HepG2 (cell line): ENCODE results near the gene MAN2C1. TPM values are rescaled to one million over a fixed set of nuclear protein-coding genes. Genes with fewer than 3 reads are reported as not detected.
A peak's percentile ranks its signal among the peaks of the same experiment; 100 is the strongest.

Experiments
- CEBPB ChIP-seq: IDR thresholded peaks from 2 replicates; pipeline ENCODE4 v1.6.1; 2011; ENCODE audit warnings: low read depth, low read length, improper control_type of control experiment, borderline replicate concordance
- ETV5 ChIP-seq: IDR thresholded peaks from 2 replicates; pipeline ENCODE4 v1.6.1; 2018; ENCODE audit warnings: missing biosample characterization, missing genetic modification reagents, inconsistent platforms, borderline replicate concordance
- FIP1L1 ChIP-seq: fragments of 200-400 bp; formaldehyde crosslinking; IDR thresholded peaks from 2 replicates; pipeline ENCODE4 v1.6.1; 2018; ENCODE audit warnings: low read depth, mild to moderate bottlenecking, low read length, moderate library complexity, borderline replicate concordance; ENCODE audit not compliant: insufficient read depth
- FLYWCH1 ChIP-seq: sonication (generic); formaldehyde crosslinking; IDR thresholded peaks from 2 replicates; pipeline ENCODE4 v1.8.1; 2023; ENCODE audit warnings: mild to moderate bottlenecking, missing genetic modification reagents
- HCFC1 ChIP-seq: fragments of 150-350 bp; IDR thresholded peaks from 2 replicates; pipeline ENCODE4 v1.6.1; 2014; ENCODE audit warnings: low read depth, low read length
- KAT8 ChIP-seq: IDR thresholded peaks from 2 replicates; pipeline ENCODE4 v1.6.1; 2016; ENCODE audit warnings: missing genetic modification reagents, missing compliant biosample characterization
- MAF1 ChIP-seq: sonication (generic); formaldehyde crosslinking; IDR thresholded peaks from 2 replicates; pipeline ENCODE4 v1.5.0; 2020; ENCODE audit warnings: missing genetic modification reagents, borderline replicate concordance
- MEIS2 ChIP-seq: sonication (generic); formaldehyde crosslinking; IDR thresholded peaks from 2 replicates; pipeline ENCODE4 v1.9.0; 2021; ENCODE audit warnings: mild to moderate bottlenecking, missing genetic modification reagents
- SCMH1 ChIP-seq: sonication (generic); formaldehyde crosslinking; IDR thresholded peaks from 2 replicates; pipeline ENCODE4 v1.9.0; 2021; ENCODE audit warnings: missing genetic modification reagents, mild to moderate bottlenecking, borderline replicate concordance
- SPEN ChIP-seq: sonication (generic); formaldehyde crosslinking; IDR thresholded peaks from 2 replicates; pipeline ENCODE4 v1.5.1; 2020; ENCODE audit warnings: low read depth, mild to moderate bottlenecking, missing genetic modification reagents
- SYNCRIP ChIP-seq: fragments of 200-400 bp; formaldehyde crosslinking; IDR thresholded peaks from 2 replicates; pipeline ENCODE4 v1.6.1; 2018; ENCODE audit warnings: mild to moderate bottlenecking, low read depth, low read length; ENCODE audit not compliant: insufficient read depth
- TRIM24 ChIP-seq: sonication (generic); formaldehyde crosslinking; IDR thresholded peaks from 2 replicates; pipeline ENCODE4 v1.8.0; 2022; ENCODE audit warnings: mild to moderate bottlenecking, missing genetic modification reagents
- WIZ ChIP-seq: sonication (generic); formaldehyde crosslinking; IDR thresholded peaks from 2 replicates; pipeline ENCODE4 v1.5.1; 2020; ENCODE audit warnings: mild to moderate bottlenecking, missing genetic modification reagents
- ZFP41 ChIP-seq: sonication (generic); formaldehyde crosslinking; IDR thresholded peaks from 2 replicates; pipeline ENCODE4 v1.4.0; 2020; ENCODE audit warnings: mild to moderate bottlenecking, missing genetic modification reagents, borderline replicate concordance
- ZFYVE20 ChIP-seq: sonication (generic); formaldehyde crosslinking; IDR thresholded peaks from 2 replicates; pipeline ENCODE4 v1.8.0; 2023; ENCODE audit warnings: low read depth, mild to moderate bottlenecking, moderate library complexity, missing genetic modification reagents, borderline replicate concordance
- ZNF569 ChIP-seq: sonication (generic); formaldehyde crosslinking; IDR thresholded peaks from 2 replicates; pipeline ENCODE4 v1.5.0; 2020; ENCODE audit warnings: mild to moderate bottlenecking, missing genetic modification reagents, moderate library complexity, borderline replicate concordance
- ZNF839 ChIP-seq: sonication (generic); formaldehyde crosslinking; IDR thresholded peaks from 2 replicates; pipeline ENCODE4 v1.4.0; 2020; ENCODE audit warnings: missing genetic modification reagents, mild to moderate bottlenecking, borderline replicate concordance
- polyA plus RNA-seq, 8 experiments: library from polyadenylated mRNA; depleted of rRNA in 3 of 8; stranded (reverse) in 7 of 8; unstranded in 1 of 8; fragments of >200 nt; fragmentation: Illumina TruSeq in 4 of 8; extraction: Trizol in 4 of 8; gene quantifications; 2 replicates each; pipeline versions ENCODE4 v1.2.1 to v1.2.3, GENCODE V29; 2011 to 2016; ENCODE audit warnings: low read depth in 4 of 8, missing spikeins in 1 of 8, mixed read lengths in 1 of 8; ENCODE audit not compliant: insufficient read depth in 1 of 8
- total RNA-seq, 5 experiments: library from RNA; depleted of rRNA; stranded (reverse); fragments of >200 nt; fragmentation: Illumina TruSeq; extraction: Trizol; gene quantifications; 2 replicates each; pipeline ENCODE4 v1.2.3, GENCODE V29; 2016; ENCODE audit warnings: low read depth in 1 of 5
- TF ChIP-seq, protein P1 (sequence below): sonication (generic); formaldehyde crosslinking; IDR thresholded peaks from 2 replicates; pipeline ENCODE4 v1.4.0; 2020; ENCODE audit warnings: missing genetic modification reagents
- TF ChIP-seq, protein P2 (sequence below): sonication (generic); formaldehyde crosslinking; IDR thresholded peaks from 2 replicates; pipeline ENCODE4 v1.8.0; 2023; ENCODE audit warnings: mild to moderate bottlenecking, missing genetic modification reagents
- TF ChIP-seq, protein P3 (sequence below): sonication (generic); formaldehyde crosslinking; IDR thresholded peaks from 2 replicates; pipeline ENCODE4 v1.5.1; 2020; ENCODE audit warnings: mild to moderate bottlenecking, missing genetic modification reagents, moderate library complexity
- TF ChIP-seq, protein P4 (sequence below): sonication (generic); formaldehyde crosslinking; conservative IDR thresholded peaks from 2 replicates; pipeline ENCODE4 v1.8.0; 2022; ENCODE audit warnings: missing genetic modification reagents
- TF ChIP-seq, protein P5 (sequence below): sonication (generic); formaldehyde crosslinking; IDR thresholded peaks from 2 replicates; pipeline ENCODE4 v1.4.0; 2020; ENCODE audit warnings: missing genetic modification reagents

Gene MAN2C1
- total and polyA plus RNA-seq, 2 of the 13 experiments (the other 11 are each of a cell fraction or from before 2014, with no cell fraction given) = 62.6 to 71.0 TPM

DNA sequence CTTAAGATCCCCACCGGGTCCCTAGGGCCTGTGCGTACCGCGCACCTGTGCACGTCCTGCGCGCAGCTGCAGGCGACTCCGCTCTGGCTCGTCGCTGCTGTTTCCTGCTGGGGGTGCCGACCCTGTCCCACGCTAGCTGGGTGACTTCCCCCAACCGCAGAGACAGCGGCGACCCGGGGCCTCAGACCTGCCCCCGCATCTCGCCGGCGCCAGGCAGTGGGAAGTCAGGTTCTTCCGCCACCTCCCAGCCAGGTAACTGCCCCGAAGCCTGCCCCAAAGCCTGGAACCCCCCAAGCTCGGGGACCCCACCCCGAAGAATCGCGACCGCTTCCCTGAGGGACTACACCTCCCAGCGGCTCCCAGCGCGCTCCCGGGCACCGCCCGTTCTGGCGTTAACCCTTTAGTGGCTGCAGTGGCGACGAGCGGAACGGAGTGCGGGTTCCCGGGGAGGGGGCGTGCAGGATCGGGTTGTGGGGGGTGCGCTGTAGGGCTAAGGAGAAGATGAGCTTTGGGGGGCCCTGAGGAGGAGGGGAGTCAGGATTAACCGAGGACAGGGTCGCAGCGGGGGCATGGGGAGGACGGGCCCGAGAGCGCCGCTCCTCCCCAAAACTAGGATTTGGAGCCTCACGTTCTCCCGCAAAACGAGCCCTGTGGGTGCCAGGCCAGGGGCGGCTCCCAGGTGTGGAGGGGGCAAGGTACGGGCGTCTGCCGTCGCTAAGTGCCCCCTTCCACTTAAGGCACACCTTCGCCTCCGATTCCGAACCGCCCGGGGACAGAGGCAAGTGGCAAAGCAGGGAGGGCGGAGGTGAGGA lies 21.0 kb downstream of the MAN2C1 start (continued):
- TF ChIP-seq, protein P1, sequence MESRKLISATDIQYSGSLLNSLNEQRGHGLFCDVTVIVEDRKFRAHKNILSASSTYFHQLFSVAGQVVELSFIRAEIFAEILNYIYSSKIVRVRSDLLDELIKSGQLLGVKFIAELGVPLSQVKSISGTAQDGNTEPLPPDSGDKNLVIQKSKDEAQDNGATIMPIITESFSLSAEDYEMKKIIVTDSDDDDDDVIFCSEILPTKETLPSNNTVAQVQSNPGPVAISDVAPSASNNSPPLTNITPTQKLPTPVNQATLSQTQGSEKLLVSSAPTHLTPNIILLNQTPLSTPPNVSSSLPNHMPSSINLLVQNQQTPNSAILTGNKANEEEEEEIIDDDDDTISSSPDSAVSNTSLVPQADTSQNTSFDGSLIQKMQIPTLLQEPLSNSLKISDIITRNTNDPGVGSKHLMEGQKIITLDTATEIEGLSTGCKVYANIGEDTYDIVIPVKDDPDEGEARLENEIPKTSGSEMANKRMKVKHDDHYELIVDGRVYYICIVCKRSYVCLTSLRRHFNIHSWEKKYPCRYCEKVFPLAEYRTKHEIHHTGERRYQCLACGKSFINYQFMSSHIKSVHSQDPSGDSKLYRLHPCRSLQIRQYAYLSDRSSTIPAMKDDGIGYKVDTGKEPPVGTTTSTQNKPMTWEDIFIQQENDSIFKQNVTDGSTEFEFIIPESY (CRISPR knock-in tag) = no peak
- TF ChIP-seq ZFYVE20 (CRISPR knock-in tag) = no peak
- peak; percentile 53; the same call in 1 of the 2 replicates for TF ChIP-seq SPEN
- TF ChIP-seq CEBPB = no peak
- no peak; the same call in none of the 2 replicates for TF ChIP-seq KAT8 (CRISPR knock-in tag)
- TF ChIP-seq FLYWCH1 (CRISPR knock-in tag) = no peak
- no peak for TF ChIP-seq SCMH1 (CRISPR knock-in tag)
- TF ChIP-seq HCFC1 = peak; percentile 56; the same call in 1 of the 2 replicates
- no peak for TF ChIP-seq ZNF839 (CRISPR knock-in tag)
- TF ChIP-seq, protein P2, sequence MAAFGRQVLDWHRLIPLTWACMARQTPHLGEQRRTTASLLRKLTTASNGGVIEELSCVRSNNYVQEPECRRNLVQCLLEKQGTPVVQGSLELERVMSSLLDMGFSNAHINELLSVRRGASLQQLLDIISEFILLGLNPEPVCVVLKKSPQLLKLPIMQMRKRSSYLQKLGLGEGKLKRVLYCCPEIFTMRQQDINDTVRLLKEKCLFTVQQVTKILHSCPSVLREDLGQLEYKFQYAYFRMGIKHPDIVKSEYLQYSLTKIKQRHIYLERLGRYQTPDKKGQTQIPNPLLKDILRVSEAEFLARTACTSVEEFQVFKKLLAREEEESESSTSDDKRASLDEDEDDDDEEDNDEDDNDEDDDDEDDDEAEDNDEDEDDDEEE (CRISPR knock-in tag) = peak; percentile 72
- no peak for TF ChIP-seq TRIM24
- no peak for TF ChIP-seq ZFP41 (CRISPR knock-in tag)
- no peak for TF ChIP-seq MEIS2 (CRISPR knock-in tag)
- no peak; the same call in 1 of the 2 replicates for TF ChIP-seq ETV5 (CRISPR knock-in tag)
- TF ChIP-seq, protein P3, sequence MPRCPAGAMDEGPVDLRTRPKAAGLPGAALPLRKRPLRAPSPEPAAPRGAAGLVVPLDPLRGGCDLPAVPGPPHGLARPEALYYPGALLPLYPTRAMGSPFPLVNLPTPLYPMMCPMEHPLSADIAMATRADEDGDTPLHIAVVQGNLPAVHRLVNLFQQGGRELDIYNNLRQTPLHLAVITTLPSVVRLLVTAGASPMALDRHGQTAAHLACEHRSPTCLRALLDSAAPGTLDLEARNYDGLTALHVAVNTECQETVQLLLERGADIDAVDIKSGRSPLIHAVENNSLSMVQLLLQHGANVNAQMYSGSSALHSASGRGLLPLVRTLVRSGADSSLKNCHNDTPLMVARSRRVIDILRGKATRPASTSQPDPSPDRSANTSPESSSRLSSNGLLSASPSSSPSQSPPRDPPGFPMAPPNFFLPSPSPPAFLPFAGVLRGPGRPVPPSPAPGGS (CRISPR knock-in tag) = no peak
- TF ChIP-seq MAF1 (CRISPR knock-in tag) = no peak
- no peak for TF ChIP-seq WIZ (CRISPR knock-in tag)
- TF ChIP-seq FIP1L1 = no peak
- TF ChIP-seq, protein P4, sequence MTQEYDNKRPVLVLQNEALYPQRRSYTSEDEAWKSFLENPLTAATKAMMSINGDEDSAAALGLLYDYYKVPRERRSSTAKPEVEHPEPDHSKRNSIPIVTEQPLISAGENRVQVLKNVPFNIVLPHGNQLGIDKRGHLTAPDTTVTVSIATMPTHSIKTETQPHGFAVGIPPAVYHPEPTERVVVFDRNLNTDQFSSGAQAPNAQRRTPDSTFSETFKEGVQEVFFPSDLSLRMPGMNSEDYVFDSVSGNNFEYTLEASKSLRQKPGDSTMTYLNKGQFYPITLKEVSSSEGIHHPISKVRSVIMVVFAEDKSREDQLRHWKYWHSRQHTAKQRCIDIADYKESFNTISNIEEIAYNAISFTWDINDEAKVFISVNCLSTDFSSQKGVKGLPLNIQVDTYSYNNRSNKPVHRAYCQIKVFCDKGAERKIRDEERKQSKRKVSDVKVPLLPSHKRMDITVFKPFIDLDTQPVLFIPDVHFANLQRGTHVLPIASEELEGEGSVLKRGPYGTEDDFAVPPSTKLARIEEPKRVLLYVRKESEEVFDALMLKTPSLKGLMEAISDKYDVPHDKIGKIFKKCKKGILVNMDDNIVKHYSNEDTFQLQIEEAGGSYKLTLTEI = no peak
- TF ChIP-seq, protein P5, sequence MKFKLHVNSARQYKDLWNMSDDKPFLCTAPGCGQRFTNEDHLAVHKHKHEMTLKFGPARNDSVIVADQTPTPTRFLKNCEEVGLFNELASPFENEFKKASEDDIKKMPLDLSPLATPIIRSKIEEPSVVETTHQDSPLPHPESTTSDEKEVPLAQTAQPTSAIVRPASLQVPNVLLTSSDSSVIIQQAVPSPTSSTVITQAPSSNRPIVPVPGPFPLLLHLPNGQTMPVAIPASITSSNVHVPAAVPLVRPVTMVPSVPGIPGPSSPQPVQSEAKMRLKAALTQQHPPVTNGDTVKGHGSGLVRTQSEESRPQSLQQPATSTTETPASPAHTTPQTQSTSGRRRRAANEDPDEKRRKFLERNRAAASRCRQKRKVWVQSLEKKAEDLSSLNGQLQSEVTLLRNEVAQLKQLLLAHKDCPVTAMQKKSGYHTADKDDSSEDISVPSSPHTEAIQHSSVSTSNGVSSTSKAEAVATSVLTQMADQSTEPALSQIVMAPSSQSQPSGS (CRISPR knock-in tag) = no peak
- TF ChIP-seq SYNCRIP = no peak
- TF ChIP-seq ZNF569 (CRISPR knock-in tag) = no peak
